ENCODE data around the gene FSIP2. TPM values are rescaled to one million over a fixed set of nuclear protein-coding genes. Genes with fewer than 3 reads are reported as not detected.

The FSIP2 gene
- 3.3 and 8.3 TPM in 2 replicates for total RNA-seq (ENCODE audit: low replicate concordance)
- long read RNA-seq, partial matches to known transcripts, result 1 of 7 reads
- long read RNA-seq, other reads (novel, unspliced or antisense), result 6 of 7 reads

- H3K27ac Mint-ChIP-seq, result no peak within 1 kb of the TSS
- peak within 1 kb of the TSS; percentile 89 for H3K4me3 Mint-ChIP-seq
- DNase-seq (ENCODE audit: extremely low spot score, unreplicated experiment), result peak; percentile 89
- TF ChIP-seq CTCF (conservative IDR thresholded peaks at IDR 0.05), result peak; percentile 99
- no peaks in the 10 kb centered on the region for H3K36me3 Mint-ChIP-seq
- H3K9me3 Mint-ChIP-seq, result peaks cover 4% of the 10 kb centered on the region
- peaks cover 9% of the 10 kb centered on the region for H3K27me3 Mint-ChIP-seq
- peaks cover 4% of the 10 kb centered on the region for H3K4me1 Mint-ChIP-seq (ENCODE audit: unreplicated experiment)
Observed at GRCh38 chr2:185738679-185739472, at the start of gene FSIP2. Gene FSIP2, plus strand, starts transcription at chr2:185738804. Its CDS starts 91 bp downstream, at chr2:185738895.

- no peak for TF ChIP-seq CTCF (conservative IDR thresholded peaks at IDR 0.05)
- H3K27me3 Mint-ChIP-seq, result no peaks in the 10 kb centered on the region
- no peaks in the 10 kb centered on the region for H3K9me3 Mint-ChIP-seq
- H3K27ac Mint-ChIP-seq, result no peak overlapping the region
- H3K4me3 Mint-ChIP-seq, result no peak overlapping the region
- no peaks in the 10 kb centered on the region for H3K4me1 Mint-ChIP-seq (ENCODE audit: unreplicated experiment)
- DNase-seq (ENCODE audit: extremely low spot score, unreplicated experiment), result no peak
- H3K36me3 Mint-ChIP-seq, result no peaks in the 10 kb centered on the region
Observed at GRCh38 chr2:185689906-185690539, 48.6 kb upstream of the FSIP2 start.

GRCh38 chr2:185695711-185696235 is 42.8 kb upstream of the FSIP2 start:
- Mint-ChIP-seq H3K4me3 (no peak overlapping the region), H3K9me3 (no peaks in the 10 kb centered on the region), H3K4me1 (ENCODE audit: unreplicated experiment) (no peaks in the 10 kb centered on the region), H3K27me3 (no peaks in the 10 kb centered on the region), H3K27ac (no peak overlapping the region), H3K36me3 (no peaks in the 10 kb centered on the region)
- no peak for DNase-seq (ENCODE audit: extremely low spot score, unreplicated experiment)
- no peak for TF ChIP-seq CTCF (conservative IDR thresholded peaks at IDR 0.05)

GRCh38 chr2:185700883-185701282 is 37.7 kb upstream of the FSIP2 start:
- no peak for TF ChIP-seq CTCF (conservative IDR thresholded peaks at IDR 0.05)
- Mint-ChIP-seq H3K27ac (no peak overlapping the region), H3K36me3 (no peaks in the 10 kb centered on the region), H3K4me3 (no peak overlapping the region), H3K27me3 (no peaks in the 10 kb centered on the region), H3K9me3 (no peaks in the 10 kb centered on the region), H3K4me1 (ENCODE audit: unreplicated experiment) (no peaks in the 10 kb centered on the region)
- DNase-seq (ENCODE audit: extremely low spot score, unreplicated experiment), result no peak

- Mint-ChIP-seq H3K27ac (no peak overlapping the region), H3K4me3 (no peak overlapping the region), H3K9me3 (peaks cover 4% of the 10 kb centered on the region), H3K27me3 (peaks cover 9% of the 10 kb centered on the region), H3K4me1 (ENCODE audit: unreplicated experiment) (peaks cover 4% of the 10 kb centered on the region), H3K36me3 (no peaks in the 10 kb centered on the region)
- DNase-seq (ENCODE audit: extremely low spot score, unreplicated experiment), result no peak
- TF ChIP-seq CTCF (conservative IDR thresholded peaks at IDR 0.05), result no peak
Observed at GRCh38 chr2:185734658-185735057, 3.9 kb upstream of the FSIP2 start.
